OCI-LY3 (cell line): ENCODE results near the gene CPA4.

Source experiments
- H2AFZ ChIP-seq: fragments of 200-600, 300-600 bp; shearing (Covaris generic); 2 replicates; pipeline ENCODE4 v1.6.0; 2014; ENCODE audit warnings: antibody characterized with exemption, low read depth, low read length
- H3K27ac ChIP-seq: fragments of 200-600, 300-600 bp; sonication (generic); 2 replicates; pipeline ENCODE4 v1.5.1; 2014; ENCODE audit warnings: mild to moderate bottlenecking, low read length, moderate library complexity, mixed read lengths
- H3K27me3 ChIP-seq: fragments of 200-600, 300-600 bp; sonication (generic); 2 replicates; pipeline ENCODE4 v1.6.1; 2014; ENCODE audit warnings: low read depth, low read length, mixed read lengths
- H3K36me3 ChIP-seq: fragments of 200-600, 300-600 bp; sonication (generic); replicated peaks from 2 replicates; pipeline ENCODE3; 2014; ENCODE audit warnings: low read depth, low read length, mixed read lengths
- H3K4me1 ChIP-seq: fragments of 300-600, 200-600 bp; sonication (generic); 2 replicates; pipeline ENCODE4 v1.6.1; 2014; ENCODE audit warnings: low read length, mixed read lengths
- H3K4me2 ChIP-seq: fragments of 200-600, 300-600 bp; sonication (generic); 2 replicates; pipeline ENCODE4 v1.6.1; 2014; ENCODE audit warnings: low read length, mixed read lengths
- H3K4me3 ChIP-seq: fragments of 300-600, 200-600 bp; sonication (generic); 2 replicates; pipeline ENCODE4 v1.5.1; 2014; ENCODE audit warnings: antibody characterized with exemption, mild to moderate bottlenecking, low read length, moderate library complexity
- H3K79me2 ChIP-seq: fragments of 300-600, 200-600 bp; shearing (Covaris generic); 2 replicates; pipeline ENCODE4 v1.6.1; 2014; ENCODE audit warnings: mild to moderate bottlenecking, low read length, mixed read lengths
- H3K9ac ChIP-seq: fragments of 300-600, 200-600 bp; shearing (Covaris generic); 2 replicates; pipeline ENCODE4 v1.6.0; 2014; ENCODE audit warnings: mild to moderate bottlenecking, low read length, moderate library complexity
- H3K9me3 ChIP-seq: fragments of 200-600, 300-600 bp; shearing (Covaris generic); 2 replicates; pipeline ENCODE4 v1.6.1; 2014; ENCODE audit warnings: low read length, mixed read lengths; ENCODE audit not compliant: insufficient read depth
- H4K20me1 ChIP-seq: fragments of 200-600, 300-600 bp; sonication (generic); 2 replicates; pipeline ENCODE4 v1.6.1; 2016; ENCODE audit warnings: low read length, mixed read lengths; ENCODE audit not compliant: insufficient read depth
- CTCF ChIP-seq: fragments of 200-600, 300-600 bp; sonication (generic); IDR thresholded peaks from 2 replicates; pipeline ENCODE4 v1.5.1; 2014; ENCODE audit warnings: antibody characterized with exemption, low read length, low read depth
- EZH2phosphoT487 ChIP-seq: fragments of 200-600 bp; shearing (Covaris generic); IDR thresholded peaks from 2 replicates; pipeline ENCODE4 v1.6.1; 2018; ENCODE audit warnings: antibody characterized with exemption, mixed run types, low read depth

CPA4 gene

GRCh38 chr7:130270947-130271800, 21.8 kb upstream of the CPA4 start:
- Histone ChIP-seq H3K4me2 (no peak overlapping the region), H3K9ac (no peak overlapping the region), H3K36me3 (no peaks in the 10 kb centered on the region), H3K9me3 (no peaks in the 10 kb centered on the region), H3K27me3 (peaks cover 19% of the 10 kb centered on the region), H3K79me2 (no peaks in the 10 kb centered on the region), H3K4me3 (no peak overlapping the region), H4K20me1 (no peaks in the 10 kb centered on the region), H3K27ac (no peak overlapping the region), H3K4me1 (no peaks in the 10 kb centered on the region), H2AFZ (no peak overlapping the region)
- no peak for TF ChIP-seq CTCF
- TF ChIP-seq EZH2phosphoT487, result no peak

GRCh38 chr7:130272381-130273080, 20.4 kb upstream of the CPA4 start:
- H3K9ac ChIP-seq, result no peak overlapping the region
- TF ChIP-seq EZH2phosphoT487 (no peak), CTCF (no peak)
- H3K79me2 ChIP-seq, result no peaks in the 10 kb centered on the region
- H3K36me3 ChIP-seq, result no peaks in the 10 kb centered on the region
- no peaks in the 10 kb centered on the region for H3K4me1 ChIP-seq
- H3K4me2 ChIP-seq, result no peak overlapping the region
- H3K4me3 ChIP-seq, result no peak overlapping the region
- no peaks in the 10 kb centered on the region for H3K9me3 ChIP-seq
- H2AFZ ChIP-seq, result no peak overlapping the region
- H3K27ac ChIP-seq, result no peak overlapping the region
- no peaks in the 10 kb centered on the region for H4K20me1 ChIP-seq
- peaks cover 25% of the 10 kb centered on the region for H3K27me3 ChIP-seq

GRCh38 chr7:130273081-130273932, 19.7 kb upstream of the CPA4 start:
- Histone ChIP-seq H3K9me3 (no peaks in the 10 kb centered on the region), H3K9ac (no peak overlapping the region), H3K27ac (no peak overlapping the region), H3K4me2 (no peak overlapping the region), H4K20me1 (no peaks in the 10 kb centered on the region), H3K4me1 (no peaks in the 10 kb centered on the region), H3K79me2 (no peaks in the 10 kb centered on the region), H2AFZ (no peak overlapping the region), H3K36me3 (no peaks in the 10 kb centered on the region), H3K27me3 (peaks cover 22% of the 10 kb centered on the region), H3K4me3 (no peak overlapping the region)
- TF ChIP-seq EZH2phosphoT487, result no peak
- TF ChIP-seq CTCF, result no peak

- H3K4me2 ChIP-seq, result no peak overlapping the region
- H4K20me1 ChIP-seq, result no peaks in the 10 kb centered on the region
- H3K36me3 ChIP-seq, result no peaks in the 10 kb centered on the region
- H3K4me1 ChIP-seq, result no peaks in the 10 kb centered on the region
- no peak overlapping the region for H3K27ac ChIP-seq
- no peaks in the 10 kb centered on the region for H3K9me3 ChIP-seq
- no peak overlapping the region for H2AFZ ChIP-seq
- H3K4me3 ChIP-seq, result no peak overlapping the region
- no peak for TF ChIP-seq CTCF
- no peak for TF ChIP-seq EZH2phosphoT487
- no peaks in the 10 kb centered on the region for H3K79me2 ChIP-seq
- H3K27me3 ChIP-seq, result peaks cover 19% of the 10 kb centered on the region
- H3K9ac ChIP-seq, result no peak overlapping the region
Observed at GRCh38 chr7:130273933-130274255, 19.1 kb upstream of the CPA4 start.
